H9 (cell line): ENCODE data around the gene CEP170B. TPM values are rescaled to one million over a fixed set of nuclear protein-coding genes. Genes with fewer than 3 reads are reported as not detected.
"Not testable (repeated sequence)": the region's sequence is repeated elsewhere in the genome, so short reads cannot be mapped to it uniquely, and the experiment has no call there.

Experiments
- DNase-seq: peaks from one replicate; pipeline ENCODE4 v3.0.0-alpha.2; 2017
- H2AFZ ChIP-seq: one replicate; pipeline ENCODE4 v1.6.1; 2013; ENCODE audit warnings: mild to moderate bottlenecking, low read length, control low read depth, moderate library complexity
- H2AK5ac ChIP-seq: 2 replicates; pipeline ENCODE4 v1.6.1; 2013; ENCODE audit warnings: low read length, control low read depth, mixed read lengths; ENCODE audit not compliant: insufficient read length
- H2BK120ac ChIP-seq: one replicate; pipeline ENCODE4 v1.6.1; 2013; ENCODE audit warnings: low read depth, mild to moderate bottlenecking, low read length, control low read depth, inconsistent platforms; ENCODE audit not compliant: poor library complexity, severe bottlenecking
- H2BK12ac ChIP-seq: 2 replicates; pipeline ENCODE4 v1.6.1; 2013; ENCODE audit warnings: low read length, control low read depth, mixed read lengths, low read depth; ENCODE audit not compliant: insufficient read length
- H2BK15ac ChIP-seq: 2 replicates; pipeline ENCODE4 v1.6.1; 2013; ENCODE audit warnings: low read depth, low read length, control low read depth
- H2BK20ac ChIP-seq: one replicate; pipeline ENCODE4 v1.6.1; 2013; ENCODE audit warnings: low read depth, mild to moderate bottlenecking, low read length, control low read depth, inconsistent platforms; ENCODE audit not compliant: poor library complexity, severe bottlenecking
- H2BK5ac ChIP-seq: 2 replicates; pipeline ENCODE4 v1.6.1; 2013; ENCODE audit warnings: low read length, control low read depth, mixed read lengths; ENCODE audit not compliant: insufficient read length
- H3K14ac ChIP-seq: 2 replicates; pipeline ENCODE4 v1.6.1; 2013; ENCODE audit warnings: low read length, control low read depth; ENCODE audit not compliant: insufficient read depth
- H3K18ac ChIP-seq: 2 replicates; pipeline ENCODE4 v1.6.1; 2013; ENCODE audit warnings: low read depth, mild to moderate bottlenecking, mixed read lengths, low read length, control low read depth; ENCODE audit not compliant: insufficient read length
- H3K23ac ChIP-seq: 2 replicates; pipeline ENCODE4 v1.6.1; 2013; ENCODE audit warnings: low read length, control low read depth, mixed read lengths, low read depth; ENCODE audit not compliant: insufficient read length
- H3K23me2 ChIP-seq: 2 replicates; pipeline ENCODE4 v1.6.1; 2013; ENCODE audit warnings: low read depth, mild to moderate bottlenecking, mixed read lengths, low read length, control low read depth; ENCODE audit not compliant: insufficient read length, poor library complexity, severe bottlenecking
- H3K27ac ChIP-seq: 2 replicates; pipeline ENCODE4 v1.5.1; 2013; ENCODE audit warnings: low read length, control low read depth, mixed read lengths, low read depth; ENCODE audit not compliant: insufficient read length
- H3K27me3 ChIP-seq: 2 replicates; pipeline ENCODE4 v1.6.1; 2013; ENCODE audit warnings: low read length, control low read depth, inconsistent platforms; ENCODE audit not compliant: insufficient read depth
- H3K4ac ChIP-seq: 2 replicates; pipeline ENCODE4 v1.6.1; 2013; ENCODE audit warnings: low read depth, mild to moderate bottlenecking, control low read depth, inconsistent platforms, low read length, moderate library complexity
- H3K4me1 ChIP-seq: 2 replicates; pipeline ENCODE4 v1.6.1; 2013; ENCODE audit warnings: low read length, control low read depth, inconsistent platforms; ENCODE audit not compliant: insufficient read depth
- H3K4me2 ChIP-seq: 2 replicates; pipeline ENCODE4 v1.6.1; 2013; ENCODE audit warnings: low read length, control low read depth, mixed read lengths; ENCODE audit not compliant: insufficient read length, insufficient read depth
- H3K56ac ChIP-seq: 2 replicates; pipeline ENCODE4 v1.6.1; 2013; ENCODE audit warnings: low read depth, mild to moderate bottlenecking, mixed read lengths, low read length, control low read depth; ENCODE audit not compliant: insufficient read length
- H3K79me1 ChIP-seq: 2 replicates; pipeline ENCODE4 v1.6.1; 2013; ENCODE audit warnings: low read depth, mild to moderate bottlenecking, moderate library complexity, low read length, control low read depth, inconsistent platforms; ENCODE audit not compliant: insufficient read depth, poor library complexity, severe bottlenecking
- H3K79me2 ChIP-seq: 2 replicates; pipeline ENCODE4 v1.6.1; 2013; ENCODE audit warnings: low read length, control low read depth, inconsistent platforms; ENCODE audit not compliant: insufficient read depth
- H3K9ac ChIP-seq: 2 replicates; pipeline ENCODE4 v1.6.1; 2013; ENCODE audit warnings: low read length, control low read depth, mixed read lengths; ENCODE audit not compliant: insufficient read length; ENCODE audit errors: extremely low read depth
- H3K9me3 ChIP-seq: one replicate; pipeline ENCODE4 v1.6.1; 2013; ENCODE audit warnings: low read depth, low read length, inconsistent platforms; ENCODE audit not compliant: control insufficient read depth
- H3T11ph ChIP-seq: one replicate; pipeline ENCODE4 v1.6.1; 2013; ENCODE audit warnings: mild to moderate bottlenecking, low read length, control low read depth, inconsistent platforms
- H4K20me1 ChIP-seq: one replicate; pipeline ENCODE4 v1.6.1; 2013; ENCODE audit not compliant: control insufficient read depth, insufficient read length, insufficient read depth
- H4K5ac ChIP-seq: 2 replicates; pipeline ENCODE4 v1.6.1; 2013; ENCODE audit warnings: low read depth, mild to moderate bottlenecking, mixed read lengths, low read length, control low read depth; ENCODE audit not compliant: insufficient read length
- H4K8ac ChIP-seq: replicated peaks from 2 replicates; pipeline ENCODE4 v1.6.1; 2013; ENCODE audit warnings: low read length, control low read depth, mixed read lengths, low read depth; ENCODE audit not compliant: insufficient read length
- H4K91ac ChIP-seq: 2 replicates; pipeline ENCODE4 v1.6.1; 2013; ENCODE audit warnings: low read depth, mild to moderate bottlenecking, moderate library complexity, mixed read lengths, low read length, control low read depth; ENCODE audit not compliant: insufficient read length
- H3K27ac Mint-ChIP-seq, 3 experiments: 2 replicates in 2 of 3; 3 replicates in 1 of 3; pipeline ENCODE4 v1.8.0; 2020 to 2021; ENCODE audit warnings: mixed read lengths in 3 of 3, mild to moderate bottlenecking in 1 of 3, moderate library complexity in 1 of 3
- H3K27me3 Mint-ChIP-seq: 2 replicates; pipeline ENCODE4 v1.8.0; 2021; ENCODE audit warnings: low read depth, mild to moderate bottlenecking, moderate library complexity, mixed read lengths
- H3K36me3 Mint-ChIP-seq, 3 experiments: 2 replicates in 2 of 3; 3 replicates in 1 of 3; pipeline ENCODE4 v1.8.0; 2020 to 2021; ENCODE audit warnings: low read depth in 3 of 3, mixed read lengths in 3 of 3; ENCODE audit not compliant: insufficient read depth in 1 of 3
- H3K4me1 Mint-ChIP-seq, 2 experiments: 2 replicates each; pipeline ENCODE4 v1.8.0; 2020; ENCODE audit warnings: mixed read lengths in 2 of 2
- H3K4me3 Mint-ChIP-seq, 2 experiments: 2 replicates in 1 of 2; 3 replicates in 1 of 2; pipeline ENCODE4 v1.8.0; 2020 to 2021; ENCODE audit warnings: mild to moderate bottlenecking in 2 of 2, mixed read lengths in 2 of 2, moderate library complexity in 1 of 2
- H3K9me3 Mint-ChIP-seq, 2 experiments: 2 replicates in 1 of 2; 3 replicates in 1 of 2; pipeline ENCODE4 v1.8.0; 2020; ENCODE audit warnings: mild to moderate bottlenecking in 2 of 2, mixed read lengths in 2 of 2, moderate library complexity in 1 of 2
- CTCF ChIP-seq: fragments of 200-600 bp; sonication (generic); conservative IDR thresholded peaks from 3 replicates; pipeline ENCODE4 v1.8.0; 2021; ENCODE audit warnings: antibody characterized with exemption, mild to moderate bottlenecking
- WGBS: extraction: QIAGEN DNeasy Blood & Tissue Kit; methylation state at CpG from one replicate; pipeline ENCODE4 v1.1.7; 2013; ENCODE audit warnings: missing lambda C conversion rate, low lambda C conversion rate, mixed read lengths; ENCODE audit not compliant: insufficient read length; ENCODE audit errors: extremely low coverage; 5-methylcytosine and 5-hydroxymethylcytosine counted together
- total RNA-seq: library from RNA; stranded (reverse); gene quantifications from 2 replicates; pipeline ENCODE4 v1.2.1, GENCODE V29; 2021

CEP170B gene
- total RNA-seq, 1 experiment from 2014 or later, result 28.8 TPM

- DNase-seq, result no peak
- no peak overlapping the region for H2AFZ ChIP-seq
- H3K4ac ChIP-seq, result no peak overlapping the region
- H2AK5ac ChIP-seq, result no peak overlapping the region
- no peaks in the 10 kb centered on the region for H4K20me1 ChIP-seq
- Mint-ChIP-seq H3K4me1 (no peaks in the 10 kb centered on the region), H3K36me3 (no peaks in the 10 kb centered on the region), H3K27ac (no peak overlapping the region), H3K4me3 (no peak overlapping the region), H3K27me3 (peaks cover 86% of the 10 kb centered on the region), H3K9me3 (peaks cover 2 to 7% of the 10 kb centered on the region in 2 experiments; a peak in 4 of 5 replicates)
- H2BK120ac ChIP-seq, result no peak overlapping the region
- no peak overlapping the region for H4K5ac ChIP-seq
- H4K8ac ChIP-seq, result no peak overlapping the region
- H2BK12ac ChIP-seq, result no peak overlapping the region
- H3K23ac ChIP-seq, result no peak overlapping the region
- H3K18ac ChIP-seq, result no peak overlapping the region
- no peak overlapping the region for H3K14ac ChIP-seq
- no peaks in the 10 kb centered on the region for H3K27me3 ChIP-seq
- no peak overlapping the region for H2BK20ac ChIP-seq
- no peak for TF ChIP-seq CTCF
- no peaks in the 10 kb centered on the region for H3K79me2 ChIP-seq
- H3K23me2 ChIP-seq, result no peaks in the 10 kb centered on the region
- H3K4me1 ChIP-seq, result no peaks in the 10 kb centered on the region
- WGBS, result no CpG with 5 or more reads among the region's 7 CpGs
- no peaks in the 10 kb centered on the region for H3K9me3 ChIP-seq
- no peak overlapping the region for H2BK15ac ChIP-seq
- H3K56ac ChIP-seq, result no peak overlapping the region
- H4K91ac ChIP-seq, result no peak overlapping the region
- no peaks in the 10 kb centered on the region for H3K79me1 ChIP-seq
- H2BK5ac ChIP-seq, result no peak overlapping the region
- H3T11ph ChIP-seq, result no peak overlapping the region
- H3K9ac ChIP-seq, result no peak overlapping the region
- no peak overlapping the region for H3K4me2 ChIP-seq
- no peak overlapping the region for H3K27ac ChIP-seq
These were observed 38.9 kb downstream of the CEP170B start for GRCh38 chr14:104903990-104904389.

DNA sequence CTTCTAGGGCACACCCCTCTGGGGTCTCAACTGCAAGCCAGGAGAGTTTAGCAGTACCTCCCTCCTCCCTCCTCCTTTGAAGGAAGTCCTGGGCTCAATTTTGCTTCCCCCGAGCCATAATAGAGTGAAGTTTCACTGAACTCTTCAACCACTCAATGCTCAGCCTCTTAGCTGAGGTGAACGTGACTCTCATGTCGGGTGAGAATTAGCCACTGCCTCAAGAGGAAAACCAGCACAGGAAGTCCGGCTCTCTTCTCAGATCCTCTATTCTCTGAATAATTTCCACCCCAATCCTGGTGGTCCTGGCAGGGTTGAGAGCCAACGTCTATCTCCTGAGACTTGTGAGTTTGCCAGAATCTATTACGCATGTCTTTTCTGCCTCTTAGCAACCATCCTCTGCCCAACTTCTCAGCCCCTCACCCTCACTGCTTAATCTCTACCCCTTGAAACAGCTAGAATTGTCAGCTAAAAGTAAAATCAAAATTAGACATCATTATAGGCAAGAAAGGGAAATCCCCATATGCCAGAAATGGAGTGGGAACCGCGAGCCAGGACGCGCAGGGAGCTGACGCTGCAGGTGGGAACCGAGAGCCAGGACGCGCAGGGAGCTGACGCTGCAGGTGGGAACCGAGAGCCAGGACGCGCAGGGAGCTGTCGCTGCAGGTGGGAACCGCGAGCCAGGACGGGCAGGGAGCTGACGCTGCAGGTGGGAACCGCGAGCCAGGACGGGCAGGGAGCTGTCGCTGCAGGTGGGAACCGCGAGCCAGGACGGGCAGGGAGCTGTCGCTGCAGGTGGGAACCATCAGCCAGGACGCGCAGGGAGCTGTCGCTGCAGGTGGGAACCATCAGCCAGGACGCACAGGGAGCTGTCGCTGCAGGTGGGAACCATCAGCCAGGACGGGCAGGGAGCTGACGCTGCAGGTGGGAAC, 39.8 kb downstream of the CEP170B start:
- H3K36me3 Mint-ChIP-seq, H3K4ac ChIP-seq, H3K9me3 Mint-ChIP-seq, H4K20me1 ChIP-seq, H2AK5ac ChIP-seq, H2BK12ac ChIP-seq, H3K23me2 ChIP-seq, H2BK20ac ChIP-seq, H3K9ac ChIP-seq, H4K5ac ChIP-seq, H2BK120ac ChIP-seq, H3K27me3 ChIP-seq, H4K8ac ChIP-seq, H3K4me2 ChIP-seq, H3K4me1 ChIP-seq, H3K4me3 Mint-ChIP-seq, H2BK15ac ChIP-seq, H3T11ph ChIP-seq, H3K79me1 ChIP-seq, H2BK5ac ChIP-seq, DNase-seq, H2AFZ ChIP-seq, H3K9me3 ChIP-seq, H3K56ac ChIP-seq, H3K27ac Mint-ChIP-seq, H3K79me2 ChIP-seq, H3K4me1 Mint-ChIP-seq, H3K18ac ChIP-seq, H4K91ac ChIP-seq, H3K27ac ChIP-seq, H3K23ac ChIP-seq, H3K14ac ChIP-seq: not testable (repeated sequence)
- H3K27me3 Mint-ChIP-seq, result peaks cover 87% of the 10 kb centered on the region
- WGBS, result no CpG with 5 or more reads among the region's 38 CpGs
